ENCODE data around the gene PRDM16. TPM values are rescaled to one million over a fixed set of nuclear protein-coding genes. Genes with fewer than 3 reads are reported as not detected.

Gene PRDM16
- total RNA-seq, 1 experiment from 2014 or later, result 1.6 TPM

- TF ChIP-seq ZNF317 (CRISPR knock-in tag; IDR thresholded peaks at IDR 0.05; ENCODE audit: borderline replicate concordance, low read depth) (no peak), ESRRA (CRISPR knock-in tag; IDR thresholded peaks at IDR 0.05; ENCODE audit: borderline replicate concordance) (no peak)
Observed at GRCh38 chr1:3073186-3073488, 4.1 kb downstream of the PRDM16 start (continued).

- ChIA-PET CTCF (interaction anchor here (1.0 kb wide), 1 partner anchor 11 kb away, joined by 3 read pairs; no protein-coding TSS in a partner anchor), POLR2A (no interaction called here)
- DNase-seq (ENCODE audit: low spot score), result no peak
- peaks cover 69% of the 10 kb centered on the region for H3K27me3 Mint-ChIP-seq (ENCODE audit: low read depth)
- H3K4me3 Mint-ChIP-seq, result peak overlapping the region; percentile 18
- TF ChIP-seq HMGXB4 (CRISPR knock-in tag; IDR thresholded peaks at IDR 0.05) (0 out of 2 replicates have a peak, but pooled peaks have one; percentile 36), AFF4 (CRISPR knock-in tag; IDR thresholded peaks at IDR 0.05; ENCODE audit: borderline replicate concordance) (no peak)
- H3K9me3 Mint-ChIP-seq, result no peaks in the 10 kb centered on the region
- no peak overlapping the region for H3K27ac Mint-ChIP-seq
- H3K36me3 Mint-ChIP-seq, result no peaks in the 10 kb centered on the region
- no peak; the same call in 1 of the 2 replicates for ATAC-seq
- H3K4me1 Mint-ChIP-seq, result peaks cover 17% of the 10 kb centered on the region
Observed at GRCh38 chr1:3073489-3074296, 4.7 kb downstream of the PRDM16 start.

- DNase-seq (ENCODE audit: low spot score), result no peak
- Mint-ChIP-seq H3K27me3 (ENCODE audit: low read depth) (peaks cover 64% of the 10 kb centered on the region), H3K9me3 (no peaks in the 10 kb centered on the region), H3K4me1 (peaks cover 18% of the 10 kb centered on the region), H3K4me3 (0 out of 2 replicates have a peak overlapping the region, but pooled peaks have one; percentile 8), H3K36me3 (no peaks in the 10 kb centered on the region), H3K27ac (no peak overlapping the region)
- ChIA-PET CTCF (no interaction called here), POLR2A (no interaction called here)
- no peak for ATAC-seq
- TF ChIP-seq ETV6 (CRISPR knock-in tag; IDR thresholded peaks at IDR 0.05) (no peak), ARID4B (CRISPR knock-in tag; IDR thresholded peaks at IDR 0.05; ENCODE audit: borderline replicate concordance) (no peak), USF2 (CRISPR knock-in tag; IDR thresholded peaks at IDR 0.05) (no peak), ZNF396 (CRISPR knock-in tag; IDR thresholded peaks at IDR 0.05; ENCODE audit: borderline replicate concordance) (no peak), ZNF423 (CRISPR knock-in tag; IDR thresholded peaks at IDR 0.05) (no peak), ZNF138 (CRISPR knock-in tag; conservative IDR thresholded peaks at IDR 0.05) (no peak), E2F4 (CRISPR knock-in tag; IDR thresholded peaks at IDR 0.05; ENCODE audit: borderline replicate concordance, low read depth) (no peak), ZNF425 (CRISPR knock-in tag; conservative IDR thresholded peaks at IDR 0.05) (no peak), ATF6 (CRISPR knock-in tag; IDR thresholded peaks at IDR 0.05) (no peak), MXD4 (CRISPR knock-in tag; IDR thresholded peaks at IDR 0.05; ENCODE audit: borderline replicate concordance) (no peak)
Observed at GRCh38 chr1:3074297-3074741, 5.3 kb downstream of the PRDM16 start.
